HG02610 (cell line): Measurements from ENCODE around the gene CPT1B.
"Not testable (repeated sequence)": the region's sequence is repeated elsewhere in the genome, so short reads cannot be mapped to it uniquely, and the experiment has no call there.

Source experiments
- ATAC-seq: cut with Tn5 transposase; IDR thresholded peaks from one replicate; pipeline ENCODE4 v1.9.1; 2021; ENCODE audit warnings: mild to moderate bottlenecking, moderate library complexity; ENCODE audit not compliant: unreplicated experiment

Gene CPT1B

GRCh38 chr22:50547263-50547985 lies 30.8 kb downstream of the CPT1B start:
- no peak for ATAC-seq

- ATAC-seq: no peak
Observed at GRCh38 chr22:50546326-50547262, 31.6 kb downstream of the CPT1B start.

GRCh38 chr22:50545522-50546325 lies 32.5 kb downstream of the CPT1B start, which contains the start of gene KLHDC7B:
Gene KLHDC7B, plus strand, starts transcription at chr22:50545899. Its CDS starts 345 bp downstream, at chr22:50546244.
- ATAC-seq: no peak

GRCh38 chr22:50544746-50545253 lies 33.4 kb downstream of the CPT1B start:
- no peak for ATAC-seq

- ATAC-seq: no peak
Observed at GRCh38 chr22:50544078-50544745, 34.0 kb downstream of the CPT1B start.

GRCh38 chr22:50542416-50542927 lies 35.8 kb downstream of the CPT1B start:
- peak; percentile 30 for ATAC-seq

GRCh38 chr22:50541667-50542026 lies 36.6 kb downstream of the CPT1B start:
- ATAC-seq: peak; percentile 20

GRCh38 chr22:50540381-50540780 lies 37.8 kb downstream of the CPT1B start:
- no peak for ATAC-seq

GRCh38 chr22:50537765-50538164 lies 40.5 kb downstream of the CPT1B start:
- ATAC-seq: no peak

GRCh38 chr22:50536226-50536625 lies 42.0 kb downstream of the CPT1B start:
- ATAC-seq: no peak

GRCh38 chr22:50535113-50535512 lies 43.1 kb downstream of the CPT1B start:
- no peak for ATAC-seq

GRCh38 chr22:50533856-50534711 lies 44.1 kb downstream of the CPT1B start:
- ATAC-seq: not testable (repeated sequence)

GRCh38 chr22:50532824-50533796 lies 45.1 kb downstream of the CPT1B start:
- no peak for ATAC-seq

GRCh38 chr22:50531962-50532674 lies 46.1 kb downstream of the CPT1B start:
- no peak for ATAC-seq

- ATAC-seq: no peak
Observed at GRCh38 chr22:50531546-50531961, 46.7 kb downstream of the CPT1B start.

- no peak for ATAC-seq
Observed at GRCh38 chr22:50530877-50531545, 47.2 kb downstream of the CPT1B start.

GRCh38 chr22:50530580-50530876 lies 47.7 kb downstream of the CPT1B start:
- no peak for ATAC-seq
